H1 (cell line): ENCODE results near the gene NCAM1. TPM values are rescaled to one million over a fixed set of nuclear protein-coding genes. Genes with fewer than 3 reads are reported as not detected.

Experiments used
- CTCF ChIA-PET: fragments of 300-600 bp; sonication (Branson Sonifier 250); formaldehyde crosslinking; loops from one replicate; lab custom pipeline; 2021; ENCODE audit not compliant: partially characterized antibody; lab: Charles Lee
- POLR2A ChIA-PET: fragments of 300-600 bp; sonication (Branson Sonifier 250); formaldehyde crosslinking; loops from one replicate; lab custom pipeline; 2021; ENCODE audit warnings: inconsistent platforms; ENCODE audit not compliant: partially characterized antibody; lab: Charles Lee
- DNase-seq, 2 experiments: peaks; one replicate each; pipeline versions ENCODE4 v3.0.0 to v3.0.0-alpha.2; 2010 to 2022; ENCODE audit warnings: low spot score in 2 of 2, low read depth in 1 of 2, mixed read lengths in 1 of 2
- FAIRE-seq: peaks from 2 replicates; lab custom pipeline; 2011; peaks lifted over from hg19 to GRCh38; lab: Jason Lieb, UNC
- H2AFZ ChIP-seq: 2 replicates; pipeline ENCODE4 v1.8.1; 2012; ENCODE audit warnings: low read length, inconsistent platforms
- H2AK5ac ChIP-seq: 2 replicates; pipeline ENCODE4 v1.6.1; 2013; ENCODE audit warnings: low read depth, low read length
- H2BK120ac ChIP-seq: replicated peaks from 2 replicates; pipeline ENCODE3; 2013; ENCODE audit warnings: low read depth, low read length, inconsistent platforms
- H2BK12ac ChIP-seq: 2 replicates; pipeline ENCODE4 v1.6.1; 2013; ENCODE audit warnings: low read depth, low read length
- H2BK15ac ChIP-seq: 2 replicates; pipeline ENCODE4 v1.6.1; 2013; ENCODE audit warnings: low read length
- H2BK20ac ChIP-seq: 2 replicates; pipeline ENCODE4 v1.6.1; 2013; ENCODE audit warnings: low read length
- H2BK5ac ChIP-seq: 2 replicates; pipeline ENCODE4 v1.6.1; 2013; ENCODE audit warnings: low read depth, low read length
- H3K14ac ChIP-seq: 2 replicates; pipeline ENCODE4 v1.6.1; 2013; ENCODE audit warnings: inconsistent platforms; ENCODE audit not compliant: insufficient read length
- H3K18ac ChIP-seq: 2 replicates; pipeline ENCODE4 v1.6.1; 2013; ENCODE audit warnings: low read length; ENCODE audit errors: extremely low read depth
- H3K23ac ChIP-seq: 2 replicates; pipeline ENCODE4 v1.6.1; 2013; ENCODE audit warnings: inconsistent platforms; ENCODE audit not compliant: insufficient read length
- H3K23me2 ChIP-seq: 2 replicates; pipeline ENCODE4 v1.6.1; 2013; ENCODE audit warnings: low read depth, low read length
- H3K27ac ChIP-seq: 2 replicates; pipeline ENCODE4 v1.6.1; 2011; ENCODE audit warnings: low read depth, low read length, inconsistent platforms
- H3K27me3 ChIP-seq, 4 experiments: replicated peaks in 1 of 4; 1 replicate in 1 of 4; 2 replicates in 3 of 4; pipeline versions ENCODE4 v1.6.1 to v1.8.1; 2011 to 2013; ENCODE audit warnings: low read length in 3 of 4, mild to moderate bottlenecking in 3 of 4, inconsistent platforms in 2 of 4, mixed read lengths in 2 of 4, moderate library complexity in 1 of 4; ENCODE audit not compliant: control insufficient read depth in 3 of 4, insufficient read depth in 3 of 4; ENCODE audit errors: extremely low read depth in 1 of 4
- H3K36me3 ChIP-seq, 4 experiments: 2 replicates each; pipeline versions ENCODE4 v1.6.1 to v1.8.1; 2011 to 2013; ENCODE audit warnings: mild to moderate bottlenecking in 4 of 4, low read length in 3 of 4, moderate library complexity in 2 of 4, control low read depth in 1 of 4, inconsistent platforms in 1 of 4; ENCODE audit not compliant: insufficient read depth in 4 of 4, control insufficient read depth in 2 of 4
- H3K4ac ChIP-seq: replicated peaks from 2 replicates; pipeline ENCODE3; 2013; ENCODE audit warnings: low read length, low read depth, mixed read lengths, inconsistent platforms; ENCODE audit not compliant: insufficient read length
- H3K4me1 ChIP-seq, 4 experiments: replicated peaks in 1 of 4; 1 replicate in 1 of 4; 2 replicates in 3 of 4; pipeline versions ENCODE4 v1.6.1 to v1.8.1; 2011 to 2013; ENCODE audit warnings: low read length in 3 of 4, inconsistent platforms in 2 of 4, mixed read lengths in 1 of 4; ENCODE audit not compliant: insufficient read depth in 4 of 4, control insufficient read depth in 3 of 4
- H3K4me2 ChIP-seq, 2 experiments: 2 replicates each; pipeline versions ENCODE4 v1.6.1 to v1.8.1; 2011 to 2013; ENCODE audit warnings: low read depth in 2 of 2, low read length in 2 of 2, control low read depth in 1 of 2, inconsistent platforms in 1 of 2, mild to moderate bottlenecking in 1 of 2; ENCODE audit not compliant: insufficient read depth in 1 of 2
- H3K4me3 ChIP-seq, 4 experiments: fragments of 200-600, 300-600 bp in 1 of 4; sonication (generic), shearing (Covaris generic), sonication (Bioruptor Twin) in 1 of 4; 2 replicates each; pipeline versions ENCODE4 v1.5.1 to v1.8.1; 2011 to 2016; ENCODE audit warnings: low read length in 4 of 4, low read depth in 3 of 4, control low read depth in 2 of 4, inconsistent platforms in 2 of 4, mild to moderate bottlenecking in 2 of 4, mixed read lengths in 1 of 4, moderate library complexity in 1 of 4; ENCODE audit not compliant: insufficient read depth in 2 of 4; ENCODE audit errors: extremely low read depth in 1 of 4
- H3K56ac ChIP-seq: replicated peaks from 2 replicates; pipeline ENCODE3; 2013; ENCODE audit warnings: low read depth, mild to moderate bottlenecking, mixed read lengths, low read length, inconsistent platforms; ENCODE audit not compliant: insufficient read length
- H3K79me1 ChIP-seq: 2 replicates; pipeline ENCODE4 v1.6.1; 2013; ENCODE audit warnings: low read depth, low read length, control low read depth
- H3K79me2 ChIP-seq, 2 experiments: 2 replicates each; pipeline versions ENCODE4 v1.6.1 to v1.8.1; 2012 to 2013; ENCODE audit warnings: low read length in 2 of 2, mild to moderate bottlenecking in 2 of 2, inconsistent platforms in 1 of 2; ENCODE audit not compliant: insufficient read depth in 2 of 2, control insufficient read depth in 1 of 2
- H3K9ac ChIP-seq, 4 experiments: replicated peaks in 1 of 4; 1 replicate in 1 of 4; 2 replicates in 3 of 4; pipeline versions ENCODE4 v1.6.1 to v1.8.1; 2011 to 2013; ENCODE audit warnings: low read depth in 3 of 4, low read length in 3 of 4, control low read depth in 2 of 4, mild to moderate bottlenecking in 2 of 4, moderate library complexity in 2 of 4, inconsistent platforms in 1 of 4; ENCODE audit errors: extremely low read depth in 1 of 4
- H3K9me3 ChIP-seq, 2 experiments: 2 replicates each; pipeline versions ENCODE4 v1.6.1 to v1.8.1; 2012 to 2013; ENCODE audit warnings: mild to moderate bottlenecking in 2 of 2, moderate library complexity in 2 of 2, control low read depth in 1 of 2, inconsistent platforms in 1 of 2, low read depth in 1 of 2, low read length in 1 of 2, mixed read lengths in 1 of 2; ENCODE audit not compliant: insufficient read depth in 2 of 2
- H4K20me1 ChIP-seq, 2 experiments: replicated peaks in 1 of 2; 2 replicates each; pipeline versions ENCODE3 to v1.8.1; 2011 to 2013; ENCODE audit warnings: inconsistent platforms in 2 of 2, low read length in 2 of 2, mild to moderate bottlenecking in 1 of 2; ENCODE audit not compliant: insufficient read depth in 2 of 2, control insufficient read depth in 1 of 2
- H4K5ac ChIP-seq: 2 replicates; pipeline ENCODE4 v1.6.1; 2013; ENCODE audit warnings: low read length, low read depth, mixed read lengths, inconsistent platforms; ENCODE audit not compliant: insufficient read length
- H4K8ac ChIP-seq: 2 replicates; pipeline ENCODE4 v1.8.0; 2013; ENCODE audit warnings: mild to moderate bottlenecking, moderate library complexity, low read length, inconsistent platforms; ENCODE audit not compliant: insufficient read depth; ENCODE audit errors: extremely low read depth
- H4K91ac ChIP-seq: replicated peaks from 2 replicates; pipeline ENCODE3; 2013; ENCODE audit warnings: low read length, mixed read lengths, inconsistent platforms; ENCODE audit not compliant: insufficient read length
- CTCF ChIP-seq, 3 experiments: IDR thresholded peaks; 1 replicate in 2 of 3; 2 replicates in 1 of 3; pipeline versions ENCODE4 v1.5.1 to v1.6.1; 2011; ENCODE audit warnings: low read length in 3 of 3, mild to moderate bottlenecking in 3 of 3, inconsistent platforms in 2 of 3, low read depth in 1 of 3, moderate library complexity in 1 of 3; ENCODE audit not compliant: insufficient read depth in 1 of 3; ENCODE audit errors: control extremely low read depth in 1 of 3
- GABPA ChIP-seq: IDR thresholded peaks from 2 replicates; pipeline ENCODE4 v1.6.1; 2011; ENCODE audit warnings: mild to moderate bottlenecking, low read length, moderate library complexity, borderline replicate concordance; ENCODE audit not compliant: insufficient read depth
- RXRA ChIP-seq: IDR thresholded peaks from 2 replicates; pipeline ENCODE4 v1.6.1; 2011; ENCODE audit warnings: low read depth, mild to moderate bottlenecking, low read length, moderate library complexity; ENCODE audit not compliant: insufficient read depth
- SP1 ChIP-seq: IDR thresholded peaks from 2 replicates; pipeline ENCODE4 v1.6.1; 2011; ENCODE audit warnings: low read depth, low read length
- SRF ChIP-seq: IDR thresholded peaks from 2 replicates; pipeline ENCODE4 v1.6.1; 2011; ENCODE audit warnings: mild to moderate bottlenecking, low read depth, low read length, moderate library complexity
- WGBS, 2 experiments: shearing (Covaris generic) in 1 of 2; methylation state at CpG; one replicate each; pipeline versions ENCODE4 v1.1.6 to v1.1.7; 2013 to 2015; ENCODE audit warnings: low lambda C conversion rate in 2 of 2, mixed read lengths in 2 of 2, inconsistent platforms in 1 of 2, low coverage in 1 of 2, missing lambda C conversion rate in 1 of 2; ENCODE audit not compliant: insufficient replicate concordance in 2 of 2, insufficient coverage in 1 of 2, insufficient read length in 1 of 2; ENCODE audit errors: extremely low coverage in 1 of 2, missing lambda C conversion rate in 1 of 2; 5-methylcytosine and 5-hydroxymethylcytosine counted together
- polyA plus RNA-seq, 7 experiments: library from polyadenylated mRNA; depleted of rRNA in 3 of 7; stranded (reverse) in 5 of 7; unstranded in 2 of 7; fragments of >200 nt in 5 of 7; fragments of 200-250 nt in 2 of 7; gene quantifications; 1 replicate in 5 of 7; 2 replicates in 1 of 7; 4 replicates in 1 of 7; pipeline versions ENCODE4 v1.2.1 to v1.2.3, GENCODE V29; 2011 to 2013; ENCODE audit warnings: missing spikeins in 2 of 7, mixed read lengths in 2 of 7
- total RNA-seq: library from RNA; stranded (reverse); fragmentation: NEBNext Ultra II Directional; extraction: Animal tissue kit (Norgen Biotek cat#: 25700); gene quantifications from 2 replicates; pipeline ENCODE4 v1.2.1, GENCODE V29; 2021

NCAM1 gene
- total and polyA plus RNA-seq, 2 of the 8 experiments (the other 6 are each of a cell fraction or from before 2014, with no cell fraction given), result 3.1 to 4.3 TPM

DNA sequence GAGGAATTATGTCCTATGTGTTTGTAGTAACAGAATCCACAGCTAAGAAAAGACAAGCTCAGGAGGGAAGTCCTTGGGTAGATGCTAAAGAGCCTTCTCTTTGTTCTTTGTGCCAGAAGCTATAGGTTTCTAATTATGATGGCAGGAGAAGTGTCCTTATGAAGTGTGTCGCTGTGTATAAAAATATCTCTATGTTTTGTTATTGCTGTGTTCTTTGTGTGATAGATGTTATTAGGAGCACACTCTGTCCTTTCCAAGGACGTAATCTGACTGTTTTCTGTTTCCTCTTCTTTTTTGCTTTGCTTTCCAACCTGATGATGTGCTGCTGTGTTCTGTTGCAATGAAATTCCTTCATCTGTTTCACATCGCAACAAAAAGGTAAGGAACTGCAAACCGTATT lies 171.9 kb downstream of the NCAM1 start:
- H3K18ac ChIP-seq, result no peak overlapping the region
- ChIA-PET CTCF (interaction anchor here (1.0 to 1.5 kb wide), 3 partner anchors 8 to 679 kb away, joined by 3 to 5 read pairs (median 4); no protein-coding TSS in a partner anchor), POLR2A (no interaction called here)
- no peaks in the 10 kb centered on the region for H3K9me3 ChIP-seq
- H2BK5ac ChIP-seq, result no peak overlapping the region
- no peaks in the 10 kb centered on the region for H3K27me3 ChIP-seq
- H3K23me2 ChIP-seq, result no peaks in the 10 kb centered on the region
- H3K4me3 ChIP-seq, result no peak overlapping the region
- no peak overlapping the region for H3K56ac ChIP-seq
- no peak overlapping the region for H2BK20ac ChIP-seq
- no peak overlapping the region for H4K5ac ChIP-seq
- no peaks in the 10 kb centered on the region for H4K20me1 ChIP-seq
- FAIRE-seq (no peak), DNase-seq (no peak)
- no peak overlapping the region for H3K14ac ChIP-seq
- H2BK12ac ChIP-seq, result no peak overlapping the region
- no peak overlapping the region for H2BK120ac ChIP-seq
- TF ChIP-seq RXRA (no peak), GABPA (no peak), SP1 (no peak), SRF (no peak), CTCF (IDR thresholded peaks at IDR 0.05; ENCODE audit: control extremely low read depth in 1 of 3, insufficient read depth in 1 of 3, low read depth in 1 of 3, low read length in 3 of 3) (no peak)
- H2AFZ ChIP-seq, result no peak overlapping the region
- H4K91ac ChIP-seq, result no peak overlapping the region
- H2BK15ac ChIP-seq, result no peak overlapping the region
- H3K79me1 ChIP-seq, result no peaks in the 10 kb centered on the region
- WGBS, 2 experiments, result 91% methylated on average over 4 of the region's 4 CpGs; no CpG with 5 or more reads in 1 of the 2 experiments
- H3K9ac ChIP-seq, result no peak overlapping the region
- no peaks in the 10 kb centered on the region for H3K36me3 ChIP-seq
- no peak overlapping the region for H4K8ac ChIP-seq
- H3K4ac ChIP-seq, result no peak overlapping the region
- H3K79me2 ChIP-seq, result no peaks in the 10 kb centered on the region
- H3K4me1 ChIP-seq, result peaks cover 0 to 2% (median under 1%) of the 10 kb centered on the region in 4 experiments; a peak in 1 of 7 replicates
- no peak overlapping the region for H3K23ac ChIP-seq
- no peak overlapping the region for H2AK5ac ChIP-seq
- H3K27ac ChIP-seq, result no peak overlapping the region
- H3K4me2 ChIP-seq, result no peak overlapping the region
